Measurements from ENCODE around the gene URB2. TPM values are rescaled to one million over a fixed set of nuclear protein-coding genes. Genes with fewer than 3 reads are reported as not detected.
A peak's percentile ranks its signal among the peaks of the same experiment; 100 is the strongest.
"Not testable (repeated sequence)": the region's sequence is repeated elsewhere in the genome, so short reads cannot be mapped to it uniquely, and the experiment has no call there.

URB2 gene
- 2.9 TPM for total RNA-seq
- long read RNA-seq, full-length matches to known transcripts, result 2 of 6 reads
- long read RNA-seq, partial matches to known transcripts, result 3 of 6 reads
- long read RNA-seq, other reads (novel, unspliced or antisense), result 1 of 6 reads

DNA sequence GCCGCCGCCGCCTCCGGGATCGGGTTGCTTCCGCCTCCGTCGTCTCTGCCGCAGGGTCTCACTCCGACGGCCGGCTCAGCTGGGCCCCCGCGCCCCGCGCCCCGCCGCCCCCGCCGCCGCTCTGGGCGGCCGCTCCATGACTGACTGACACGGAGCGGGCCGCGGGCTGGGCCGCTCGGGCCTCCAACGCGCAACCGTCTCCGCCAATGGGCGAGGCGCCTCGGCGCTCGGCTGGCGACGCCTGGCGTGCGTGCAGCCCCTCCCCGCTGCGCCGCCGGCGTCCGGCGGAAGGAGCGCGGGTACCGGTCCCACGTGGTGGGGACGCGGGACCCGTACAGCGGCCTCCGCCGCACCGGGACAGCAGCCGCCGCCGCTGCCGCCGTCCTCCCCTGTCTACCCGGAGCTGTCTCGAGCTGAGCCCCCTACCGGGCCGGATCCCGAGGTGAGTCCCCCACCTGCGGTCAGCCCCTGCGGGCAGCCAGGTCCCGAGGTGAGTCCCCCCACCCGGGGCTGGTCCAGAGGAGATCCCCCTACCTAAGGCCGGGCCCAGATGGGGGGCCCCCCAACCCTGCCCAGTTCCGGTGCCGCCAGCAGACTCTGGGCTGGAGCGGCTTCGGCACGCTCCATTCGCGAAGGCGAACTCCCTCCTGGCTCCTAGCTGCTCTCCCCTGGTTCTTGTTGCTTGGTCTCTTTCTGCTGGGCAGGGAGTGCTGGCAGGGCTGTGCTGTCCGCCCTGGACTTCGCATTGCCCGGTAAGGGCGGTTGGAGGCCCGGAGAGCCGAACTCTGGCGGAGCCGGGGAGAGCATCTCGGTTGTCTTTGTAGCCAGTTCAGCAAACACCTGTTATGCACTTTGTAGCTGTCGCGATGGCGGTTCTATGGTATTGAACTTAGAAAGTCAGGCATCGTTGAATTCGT is at the start of gene URB2, which contains the start of gene TAF5L:
TSS of gene URB2 (plus strand) at position 333 of the 917 bp plus-strand sequence. CDS start 1,387 bp downstream, outside the sequence.
TSS of gene TAF5L (minus strand) at position 208 of the 917 bp plus-strand sequence. CDS start 11,640 bp downstream, outside the sequence.
- DNase-seq (peak; percentile 94), ATAC-seq (peak; percentile 98)
- intact Hi-C loops (cut with micrococcal nuclease), result loop anchor here (10.0 kb wide), 1 partner anchor 71 kb away; the partner anchor contains the start of gene ABCB10

DNA sequence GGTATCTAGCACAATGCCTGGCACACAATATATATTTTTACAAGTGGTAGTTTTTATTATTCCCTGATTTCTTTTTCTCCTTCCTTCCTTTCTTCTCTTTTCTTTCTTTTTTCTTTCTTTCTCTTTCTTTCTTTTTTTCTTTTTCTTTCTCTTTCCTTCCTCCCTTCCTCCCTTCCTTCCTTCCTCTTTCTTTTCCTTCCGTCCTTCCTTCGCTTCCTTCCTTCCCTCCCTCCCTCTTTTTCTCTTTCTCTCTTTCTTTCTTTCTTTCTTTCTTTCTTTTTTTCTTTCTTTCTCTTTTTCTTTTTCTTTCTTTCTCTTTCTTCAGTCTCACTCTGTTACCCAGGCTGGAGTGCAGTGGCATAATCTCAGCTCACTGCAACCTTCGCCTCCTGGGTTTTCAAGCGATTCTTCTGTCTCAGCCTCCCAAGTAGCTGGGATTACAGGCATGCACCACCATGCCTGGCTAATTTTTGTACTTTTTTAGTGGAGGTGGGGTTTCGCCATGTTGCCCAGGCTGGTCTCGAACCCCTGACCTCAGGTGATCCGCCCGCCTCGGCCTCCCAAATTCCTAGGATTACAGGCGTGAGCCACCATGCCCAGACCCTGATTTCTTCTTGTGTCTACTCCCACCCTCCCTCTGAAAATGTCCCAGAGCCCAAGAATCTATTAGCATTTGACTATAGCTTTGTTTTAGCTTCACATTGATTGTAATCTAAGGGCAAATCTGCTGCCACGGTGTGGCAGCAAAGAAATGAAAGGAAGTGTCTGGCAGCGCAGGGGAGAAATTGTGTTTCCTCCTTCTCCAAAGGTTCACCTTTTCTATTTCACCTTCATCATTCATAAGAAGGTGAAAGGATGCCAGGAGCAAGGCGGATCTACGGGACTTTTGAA is 47.6 kb upstream of the URB2 start:
- DNase-seq (no peak), ATAC-seq (no peak)
- intact Hi-C loops (cut with micrococcal nuclease), result no loop called here

DNA sequence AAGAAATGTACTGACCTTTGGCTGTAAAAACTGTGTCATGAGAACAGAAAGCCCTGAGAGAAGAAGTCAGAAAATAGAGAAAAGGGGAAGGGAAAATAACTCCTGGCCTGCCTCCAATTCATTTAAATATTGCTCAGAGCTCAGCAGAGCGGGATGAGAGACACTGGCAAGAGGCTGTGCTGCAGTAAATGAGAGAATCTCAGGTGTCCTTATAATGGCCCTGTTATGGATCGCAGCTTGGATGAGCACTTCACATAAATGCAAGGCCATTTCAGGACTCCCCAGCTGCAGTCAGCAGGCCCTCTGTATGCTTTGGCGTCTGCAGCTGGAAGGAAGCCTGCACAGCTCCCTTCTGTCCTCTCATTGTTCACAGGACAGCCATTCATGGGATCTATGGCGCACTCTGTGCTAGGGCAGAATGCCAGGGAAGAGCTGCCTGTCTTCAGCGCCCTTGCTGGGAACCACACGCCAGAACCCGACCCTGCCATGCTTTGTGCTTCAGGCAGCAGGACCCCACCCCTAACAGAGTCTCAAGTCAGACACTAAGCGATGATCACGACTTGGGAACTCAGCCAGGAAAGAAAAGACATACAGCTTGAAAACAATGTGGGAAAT is 46.9 kb upstream of the URB2 start:
- intact Hi-C loops (cut with micrococcal nuclease), result no loop called here
- ATAC-seq (peak; percentile 92), DNase-seq (peak; percentile 70)

DNA sequence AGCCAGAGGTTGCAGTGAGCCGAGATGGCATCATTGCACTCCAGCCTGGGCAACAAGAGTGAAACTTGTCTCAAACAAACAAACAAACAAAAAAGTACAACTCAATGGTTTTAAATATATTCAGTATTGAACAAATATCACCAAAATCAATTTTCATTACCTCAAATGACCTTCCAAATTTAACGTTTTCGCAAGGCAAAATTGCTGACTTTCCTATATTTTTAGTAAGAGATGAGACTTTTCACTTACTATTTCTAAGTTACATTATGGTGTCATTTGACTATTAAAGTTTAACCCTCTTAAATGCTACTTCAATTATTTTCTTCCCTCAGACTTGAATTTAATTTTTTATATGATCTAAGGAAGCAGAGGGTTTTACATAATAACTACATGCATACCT is 44.6 kb upstream of the URB2 start:
- DNase-seq (no peak), ATAC-seq (no peak)
- intact Hi-C loops (cut with micrococcal nuclease), result no loop called here

DNA sequence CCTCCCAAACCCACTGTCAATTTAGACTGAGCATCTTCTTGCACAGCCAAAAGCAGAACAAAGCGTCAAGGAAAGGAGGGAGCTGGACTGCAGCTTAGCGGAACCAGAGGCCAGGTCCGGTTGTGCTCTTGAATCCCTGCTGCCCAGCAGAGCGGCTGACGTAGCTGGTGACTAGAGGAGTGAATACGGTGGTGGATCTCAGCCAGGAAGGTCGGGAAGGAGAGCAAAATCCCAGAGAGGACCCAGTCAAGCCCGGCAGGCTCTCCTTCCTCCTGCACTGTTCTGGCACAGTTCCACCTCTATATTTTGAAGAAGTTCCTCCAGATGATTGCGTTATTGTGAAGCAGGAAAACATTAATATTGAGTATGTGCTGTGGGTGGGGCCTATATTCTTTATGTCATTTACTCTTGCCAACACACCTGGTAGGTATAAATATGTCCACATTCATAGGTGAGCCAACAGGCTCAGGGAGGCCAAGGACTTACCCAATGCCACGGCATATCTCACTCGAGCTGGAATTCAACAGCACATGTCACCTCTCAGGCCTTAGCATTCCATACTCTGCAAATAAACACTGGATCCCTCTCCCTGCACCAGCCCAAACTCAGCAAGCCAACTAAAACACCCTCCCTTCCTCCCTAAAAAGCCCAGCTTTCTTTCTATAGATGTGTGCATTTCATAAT is 43.9 kb upstream of the URB2 start:
- ATAC-seq, result peak; percentile 69
- intact Hi-C loops (cut with micrococcal nuclease), result no loop called here
- DNase-seq, result peak; percentile 58

DNA sequence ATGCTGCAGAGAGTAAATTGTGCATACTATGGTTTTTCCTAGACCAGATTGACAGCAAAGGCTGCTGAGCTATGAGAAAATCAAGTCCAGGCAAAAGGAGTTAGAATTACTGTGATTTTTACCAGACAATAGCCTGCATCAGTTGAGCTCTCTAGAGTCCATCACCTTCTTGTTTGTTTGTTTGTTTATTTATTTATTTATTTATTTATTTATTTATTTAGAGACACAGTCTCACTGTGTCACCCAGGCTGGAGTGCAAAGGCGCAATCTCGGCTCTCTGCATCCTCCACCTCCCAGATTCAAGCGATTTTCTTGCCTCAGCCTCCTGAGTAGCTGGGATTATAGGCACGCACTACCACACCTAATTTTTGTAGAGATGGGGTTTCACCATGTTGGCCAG is 43.3 kb upstream of the URB2 start:
- no peak for ATAC-seq
- no peak for DNase-seq
- intact Hi-C loops (cut with micrococcal nuclease), result no loop called here

DNA sequence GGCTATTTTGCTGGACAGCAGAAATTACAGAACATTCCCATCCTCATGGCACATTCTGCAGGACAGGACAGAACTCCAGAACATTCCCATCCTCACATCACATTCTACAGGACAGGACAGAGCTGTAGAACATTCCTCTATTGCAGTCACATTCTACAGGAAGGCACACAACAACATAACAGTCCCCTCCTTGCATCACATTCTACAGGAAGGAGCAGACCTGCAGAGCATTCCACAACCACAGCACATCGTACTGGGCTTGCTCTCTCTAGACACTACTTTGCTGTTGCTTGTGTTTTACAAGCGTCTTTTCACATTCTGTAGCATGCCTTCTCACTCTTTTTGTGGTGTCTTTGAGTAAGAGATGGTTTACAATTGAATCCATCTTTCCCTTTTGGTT is 40.7 kb upstream of the URB2 start:
- intact Hi-C loops (cut with micrococcal nuclease), result no loop called here
- no peak for DNase-seq
- no peak for ATAC-seq

DNA sequence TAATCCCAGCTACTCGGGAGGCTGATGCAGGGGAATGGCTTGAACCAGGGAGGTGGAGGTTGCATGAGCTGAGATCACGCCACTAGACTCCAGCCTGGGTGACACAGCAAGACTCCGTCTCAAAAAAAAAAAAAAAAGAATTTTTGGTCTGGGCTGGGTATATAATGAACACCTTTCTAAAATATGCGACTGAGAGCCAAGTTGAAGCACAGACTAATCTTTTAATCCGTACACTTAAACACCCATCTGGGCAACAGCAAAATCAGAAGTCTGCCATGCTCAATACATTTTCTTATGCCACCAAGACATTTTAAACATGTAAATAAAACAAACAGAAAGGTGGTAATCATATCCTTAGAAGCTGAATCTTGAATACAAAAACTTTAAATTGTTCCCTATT is 35.9 kb upstream of the URB2 start:
- DNase-seq (no peak), ATAC-seq (no peak)
- intact Hi-C loops (cut with micrococcal nuclease), result no loop called here

DNA sequence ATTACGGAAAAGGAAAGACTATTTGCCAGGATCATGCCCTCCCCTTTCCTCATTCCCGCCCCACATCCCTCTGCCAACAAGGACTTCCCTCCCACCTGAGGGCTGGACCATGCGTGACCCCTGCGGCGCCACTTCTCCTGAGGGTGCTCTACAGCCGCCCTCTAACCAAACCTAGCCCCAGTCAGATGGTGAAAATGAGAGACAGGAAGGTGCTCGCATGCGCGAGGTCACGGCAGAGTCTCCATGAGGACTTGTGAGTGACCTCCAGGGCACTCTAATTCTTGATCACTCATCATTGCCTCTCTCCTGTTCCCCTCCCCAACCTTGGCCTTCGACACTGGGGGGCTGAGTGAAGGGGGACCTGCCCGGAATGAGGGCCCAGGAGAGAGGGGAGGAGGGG is 32.2 kb upstream of the URB2 start:
- ATAC-seq (no peak), DNase-seq (no peak)
- intact Hi-C loops (cut with micrococcal nuclease), result no loop called here

DNA sequence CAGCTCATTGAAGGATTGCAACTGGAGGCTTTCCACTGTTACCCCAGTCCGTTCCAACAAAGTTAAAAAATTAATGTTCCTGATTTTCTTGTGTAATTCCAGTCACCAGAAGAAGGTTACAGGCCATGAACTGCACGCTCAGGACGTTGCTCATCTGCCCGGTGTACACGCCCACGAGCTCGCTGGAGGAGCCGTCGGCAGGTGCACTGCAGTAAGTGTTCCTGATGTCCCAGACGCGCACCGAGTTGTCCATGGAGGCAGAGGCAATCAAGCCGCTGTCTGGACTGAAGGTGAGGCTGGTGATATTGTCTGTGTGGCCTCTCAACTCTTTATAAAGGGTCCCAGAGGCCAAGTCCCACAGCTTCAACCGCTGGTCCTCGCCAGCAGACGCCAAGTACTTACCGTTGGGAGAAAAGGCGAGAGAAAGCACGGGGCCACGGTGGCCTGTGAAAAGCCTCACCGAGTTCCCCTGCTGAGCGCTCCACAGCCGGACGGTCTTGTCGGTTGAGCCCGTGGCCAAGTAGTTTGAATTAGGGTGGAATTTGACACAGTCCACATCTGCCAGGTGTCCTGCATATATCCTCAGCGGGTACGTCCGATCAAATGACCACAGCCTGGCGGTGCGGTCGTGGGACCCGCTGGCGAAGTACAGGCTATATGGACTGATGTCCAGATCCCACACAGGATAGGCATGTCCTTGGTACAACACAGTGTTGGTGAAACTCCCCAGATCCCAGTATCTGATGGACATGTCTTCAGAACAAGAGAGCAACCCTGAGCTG is 31.6 kb upstream of the URB2 start:
- intact Hi-C loops (cut with micrococcal nuclease), result no loop called here

DNA sequence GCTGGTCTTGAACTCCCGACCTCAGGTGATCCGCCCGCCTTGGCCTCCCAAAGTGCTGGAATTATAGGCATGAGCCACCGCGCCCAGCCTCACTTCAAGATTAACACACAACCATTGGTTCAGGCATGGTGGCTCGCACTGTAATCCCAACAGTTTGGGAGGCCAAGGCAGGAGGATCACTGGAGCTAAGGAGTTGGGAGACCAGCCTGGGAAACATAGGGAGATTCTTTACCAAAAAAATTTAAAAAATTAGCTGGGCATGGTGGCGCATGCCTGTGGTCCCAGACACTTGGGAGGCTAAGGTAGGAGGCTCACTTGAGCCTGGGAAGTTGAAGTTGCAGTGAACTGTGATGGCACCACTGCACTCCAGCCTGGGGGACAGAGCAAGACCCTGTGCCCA is 30.2 kb upstream of the URB2 start:
- intact Hi-C loops (cut with micrococcal nuclease); ATAC-seq; DNase-seq: not testable (repeated sequence)

More for the DNA sequence above, 31.6 kb upstream of the URB2 start:
- DNase-seq (no peak), ATAC-seq (no peak)

DNA sequence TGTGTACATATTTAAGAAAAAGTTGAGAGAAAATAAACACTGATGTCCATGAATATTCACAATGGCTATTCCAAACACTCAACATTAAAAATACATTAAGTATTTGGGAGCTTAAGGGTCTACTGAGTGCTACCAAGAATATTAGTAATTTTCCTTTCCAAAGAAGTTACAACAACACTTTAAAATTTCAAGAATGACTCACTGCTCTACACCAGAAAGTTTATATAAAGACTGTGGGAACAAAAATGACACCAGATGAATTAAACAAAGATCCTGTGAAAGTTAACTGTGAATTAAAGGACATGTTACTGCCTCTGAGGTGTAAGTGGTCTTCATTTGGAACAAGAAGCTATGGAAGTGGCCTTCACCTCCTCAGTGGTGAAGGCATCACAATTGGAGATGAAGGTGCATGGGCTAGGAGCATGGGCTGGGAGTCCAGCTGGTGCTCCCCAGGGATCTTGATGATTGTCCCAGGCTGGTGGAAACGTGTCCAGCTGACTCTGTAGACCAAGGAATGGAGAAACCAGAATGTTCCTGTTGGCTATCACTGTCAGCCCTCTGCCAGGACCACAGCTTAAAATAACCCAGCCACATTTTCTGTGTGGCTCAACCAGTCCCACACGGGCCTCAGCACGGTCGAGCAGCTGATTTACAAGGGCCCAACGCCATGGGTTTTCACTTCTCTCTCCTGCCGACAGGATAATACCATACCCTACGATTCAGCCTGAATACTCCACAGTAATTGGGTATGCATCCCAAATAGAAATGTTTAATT is 28.9 kb upstream of the URB2 start:
- DNase-seq (peak; percentile 67), ATAC-seq (peak; percentile 97)
- intact Hi-C loops (cut with micrococcal nuclease), result no loop called here

DNA sequence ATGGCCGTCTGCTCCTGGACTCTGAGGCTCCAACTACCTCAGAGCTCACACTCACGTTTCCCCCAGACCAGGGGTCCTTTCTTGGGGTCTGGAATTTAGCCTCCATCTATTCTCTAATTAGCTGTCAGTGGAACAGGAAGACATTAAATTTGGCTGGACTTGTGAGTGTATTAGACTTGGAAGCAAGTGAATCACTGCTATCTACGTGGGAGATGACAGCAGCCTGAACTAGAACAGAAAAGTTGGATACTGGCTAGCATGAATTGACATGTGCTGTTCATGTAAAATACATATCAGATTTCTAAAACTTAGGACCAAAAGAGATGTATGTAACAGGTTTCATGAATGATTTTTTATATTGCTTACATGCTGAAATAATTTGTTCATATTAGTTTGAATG is 28.2 kb upstream of the URB2 start:
- no peak for DNase-seq
- peak; percentile 30 for ATAC-seq
- intact Hi-C loops (cut with micrococcal nuclease), result no loop called here

DNA sequence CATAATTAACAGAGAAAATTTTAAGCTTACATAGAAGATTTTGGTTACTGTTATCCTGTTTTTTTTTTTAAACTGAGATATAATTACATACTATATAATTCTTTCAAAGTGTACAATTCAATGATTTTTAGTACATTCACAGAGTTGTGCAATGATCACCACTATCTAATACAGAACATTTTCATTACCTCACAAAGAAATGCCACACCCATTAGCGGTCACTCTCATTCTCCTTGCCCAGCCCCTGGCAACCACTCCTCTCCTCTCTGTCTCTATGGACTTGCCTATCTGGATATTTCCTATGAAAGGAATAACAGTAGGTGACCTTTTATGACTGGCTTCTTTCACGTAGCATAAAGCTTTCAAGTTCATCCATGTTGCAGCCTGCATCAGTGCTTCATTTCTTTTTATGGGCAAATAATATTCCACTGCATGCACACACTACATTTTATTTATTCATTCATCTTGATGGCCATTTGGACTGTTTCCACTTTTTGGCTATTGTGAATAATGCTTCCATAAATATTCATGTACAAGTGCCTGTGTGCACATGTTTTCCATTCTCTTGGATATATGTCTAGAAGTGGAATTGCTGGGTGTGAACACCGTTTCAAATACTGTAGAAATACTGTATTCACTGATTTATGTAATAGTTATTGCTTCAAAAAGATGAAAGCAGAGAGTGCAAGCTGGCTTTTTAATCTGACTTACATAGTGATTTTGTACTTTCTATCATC is 26.7 kb upstream of the URB2 start:
- intact Hi-C loops (cut with micrococcal nuclease), result no loop called here
- ATAC-seq (peak; percentile 30), DNase-seq (no peak)

DNA sequence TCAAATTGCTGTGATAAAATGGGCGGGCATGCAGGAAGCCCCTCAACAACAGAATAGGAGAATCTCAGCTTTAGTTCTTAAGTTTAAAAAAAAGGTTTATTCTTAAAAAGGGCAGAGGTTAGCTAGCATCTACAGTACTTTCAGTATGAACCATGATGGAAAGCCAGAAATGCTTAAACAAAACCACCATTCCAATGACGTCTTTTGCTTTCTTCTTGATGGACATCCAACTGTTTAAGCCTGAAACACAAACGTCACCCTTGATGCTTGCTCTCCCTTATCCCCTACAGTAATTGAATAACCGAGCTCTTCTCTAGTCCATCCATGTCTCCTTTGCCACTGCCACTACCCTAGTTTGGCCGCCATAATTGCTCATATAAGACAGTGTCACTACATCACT is 25.8 kb upstream of the URB2 start:
- intact Hi-C loops (cut with micrococcal nuclease), result no loop called here

DNA sequence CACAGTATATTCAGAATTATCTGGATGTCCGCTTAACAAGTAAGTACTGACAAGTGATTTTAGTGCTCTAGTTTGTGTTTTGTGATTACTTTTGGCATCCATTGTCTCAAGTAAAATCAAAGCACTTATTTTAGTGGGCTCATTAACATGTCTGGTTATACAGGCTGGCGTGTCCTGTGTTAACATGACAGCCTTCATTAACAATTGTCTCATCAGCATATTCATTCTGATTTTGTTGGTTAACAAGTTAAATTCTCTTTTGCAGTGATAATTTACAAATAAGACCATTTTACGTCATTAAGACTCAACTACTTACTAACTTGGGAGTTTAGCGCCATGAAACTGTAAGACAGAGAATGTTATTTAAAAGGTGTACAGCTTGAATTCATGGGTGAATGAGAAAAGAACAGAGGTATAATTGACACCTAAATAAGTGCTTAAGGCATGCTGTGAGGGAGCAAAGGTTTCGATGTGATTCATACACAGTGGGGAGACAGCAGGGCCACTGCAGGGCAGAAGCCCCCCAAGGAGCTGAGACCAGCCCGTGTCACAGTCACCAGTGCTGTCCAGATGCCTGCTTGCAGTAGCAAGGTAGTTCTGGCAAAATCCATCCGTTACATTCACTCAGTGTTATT is 22.6 kb upstream of the URB2 start:
- no peak for DNase-seq
- no peak for ATAC-seq
- intact Hi-C loops (cut with micrococcal nuclease), result no loop called here

More for the DNA sequence above, 25.8 kb upstream of the URB2 start:
- ATAC-seq, result no peak
- no peak for DNase-seq

Measured in left ventricle myocardium superior (tissue), 1 donor.